HepG2 (cell line): Measurements from ENCODE around the gene TNNI3K. TPM values are rescaled to one million over a fixed set of nuclear protein-coding genes. Genes with fewer than 3 reads are reported as not detected.

Experiments used
- ATAC-seq: fragments of 200-7000 bp; cut with Tn5 transposase; 3 replicates; pipeline ENCODE4 v1.9.1; 2020; ENCODE audit warnings: mild to moderate bottlenecking, moderate library complexity
- BruUV-seq: library from RNA; stranded (reverse); fragments of 400-500 nt; replicated peaks from 2 replicates; lab custom pipeline; 2021; lab: Mats Ljungman, UMichigan
- CTCF ChIA-PET: fragments of 300-600 bp; formaldehyde crosslinking; extraction: SDS; loops from one replicate; lab custom pipeline; 2021; ENCODE audit warnings: low total read pairs, inconsistent platforms, low intra/inter-chr PET ratio; lab: Yijun Ruan, JAX
- POLR2A ChIA-PET: fragments of 350-600 bp; sonication (Branson Sonifier 250); formaldehyde crosslinking; loops from one replicate; lab custom pipeline; 2020; ENCODE audit warnings: antibody characterized with exemption, inconsistent platforms; lab: Yijun Ruan, JAX
- DNase-seq: peaks from one replicate; pipeline ENCODE4 v3.0.0-alpha.2; 2015; ENCODE audit warnings: low spot score
- FAIRE-seq: peaks from 3 replicates; lab custom pipeline; 2011; peaks lifted over from hg19 to GRCh38; lab: Jason Lieb, UNC
- H2AFZ ChIP-seq: one replicate; pipeline ENCODE4 v1.6.1; 2011; ENCODE audit warnings: low read length, inconsistent platforms
- H3K27ac ChIP-seq: fragments of 300-600 bp; 3 replicates; pipeline ENCODE4 v1.8.0; 2011; ENCODE audit warnings: mixed run types, mild to moderate bottlenecking, mixed read lengths, low read length, inconsistent platforms; ENCODE audit not compliant: insufficient read depth; ENCODE audit errors: extremely low read length
- H3K27me3 ChIP-seq, 2 experiments: fragments of 200-600 bp in 1 of 2; 2 replicates in 1 of 2; 3 replicates in 1 of 2; pipeline versions ENCODE4 v1.6.0 to v1.8.0; 2011; ENCODE audit warnings: low read length in 2 of 2, mild to moderate bottlenecking in 2 of 2, moderate library complexity in 2 of 2, inconsistent platforms in 1 of 2; ENCODE audit not compliant: insufficient read depth in 2 of 2, control insufficient read depth in 1 of 2
- H3K36me3 ChIP-seq, 2 experiments: fragments of 200-600 bp in 1 of 2; replicated peaks in 1 of 2; 2 replicates in 1 of 2; 3 replicates in 1 of 2; pipeline versions ENCODE4 v1.5.1 to v1.8.0; 2011; ENCODE audit warnings: low read length in 2 of 2, inconsistent platforms in 1 of 2; ENCODE audit not compliant: insufficient read depth in 2 of 2, control insufficient read depth in 1 of 2
- H3K4me1 ChIP-seq: 2 replicates; pipeline ENCODE4 v1.5.1; 2012; ENCODE audit warnings: low read length, inconsistent platforms; ENCODE audit not compliant: insufficient read depth
- H3K4me2 ChIP-seq: 2 replicates; pipeline ENCODE4 v1.6.0; 2011; ENCODE audit warnings: low read depth, low read length, inconsistent platforms
- H3K4me3 ChIP-seq, 3 experiments: fragments of 200-600 bp in 1 of 3; sonication (generic), shearing (Covaris generic) in 1 of 3; replicated peaks in 1 of 3; 2 replicates each; pipeline ENCODE4 v1.5.1; 2011 to 2016; ENCODE audit warnings: low read length in 3 of 3, inconsistent platforms in 2 of 3, low read depth in 2 of 3, mild to moderate bottlenecking in 2 of 3, control low read depth in 1 of 3, mixed read lengths in 1 of 3; ENCODE audit not compliant: insufficient read depth in 1 of 3
- H3K79me2 ChIP-seq: one replicate; pipeline ENCODE4 v1.6.1; 2011; ENCODE audit warnings: low read length, inconsistent platforms; ENCODE audit not compliant: insufficient read depth
- H3K9ac ChIP-seq: 2 replicates; pipeline ENCODE4 v1.6.0; 2011; ENCODE audit warnings: mild to moderate bottlenecking, low read depth, low read length, inconsistent platforms; ENCODE audit not compliant: insufficient read depth
- H3K9me3 ChIP-seq: 2 replicates; pipeline ENCODE4 v1.5.1; 2012; ENCODE audit warnings: mild to moderate bottlenecking, low read length
- H4K20me1 ChIP-seq: 2 replicates; pipeline ENCODE4 v1.6.0; 2011; ENCODE audit warnings: inconsistent platforms, mild to moderate bottlenecking, low read length, moderate library complexity; ENCODE audit not compliant: insufficient read depth
- MTA1 ChIP-seq: sonication (generic); formaldehyde crosslinking; IDR thresholded peaks from 2 replicates; pipeline ENCODE4 v1.4.0; 2020; ENCODE audit warnings: missing genetic modification reagents, mild to moderate bottlenecking, borderline replicate concordance
- ZFP82 ChIP-seq: sonication (generic); formaldehyde crosslinking; IDR thresholded peaks from 2 replicates; pipeline ENCODE4 v1.5.1; 2020; ENCODE audit warnings: mild to moderate bottlenecking, missing genetic modification reagents, borderline replicate concordance
- ZNF530 ChIP-seq: sonication (generic); formaldehyde crosslinking; IDR thresholded peaks from 2 replicates; pipeline ENCODE4 v1.5.0; 2020; ENCODE audit warnings: low read depth, mild to moderate bottlenecking, missing genetic modification reagents
- WGBS: methylation state at CpG from one replicate; pipeline ENCODE4 v1.1.6; 2017; ENCODE audit warnings: low lambda C conversion rate; 5-methylcytosine and 5-hydroxymethylcytosine counted together
- in situ Hi-C: cut with HindIII; loops from 2 replicates; pipeline ENCODE4 v1.10.0; 2017; ENCODE audit warnings: low pct_unique_long_range_greater_than_20kb; ENCODE audit not compliant: extremely low pct_ligation_motif_present
- intact Hi-C: fragments of 100-400 bp; cut with micrococcal nuclease; formaldehyde crosslinking; loops from one replicate; pipeline ENCODE4 v1.10.0; 2022; ENCODE audit not compliant: unreplicated experiment
- polyA plus RNA-seq, 8 experiments: library from polyadenylated mRNA; depleted of rRNA in 3 of 8; stranded (reverse) in 7 of 8; unstranded in 1 of 8; fragments of >200 nt; fragmentation: Illumina TruSeq in 4 of 8; extraction: Trizol in 4 of 8; gene quantifications; 2 replicates each; pipeline versions ENCODE4 v1.2.1 to v1.2.3, GENCODE V29; 2011 to 2016; ENCODE audit warnings: low read depth in 4 of 8, missing spikeins in 1 of 8, mixed read lengths in 1 of 8; ENCODE audit not compliant: insufficient read depth in 1 of 8
- total RNA-seq, 5 experiments: library from RNA; depleted of rRNA; stranded (reverse); fragments of >200 nt; fragmentation: Illumina TruSeq; extraction: Trizol; gene quantifications; 2 replicates each; pipeline ENCODE4 v1.2.3, GENCODE V29; 2016; ENCODE audit warnings: low read depth in 1 of 5
- TF ChIP-seq, protein P1 (sequence below): sonication (generic); formaldehyde crosslinking; IDR thresholded peaks from 2 replicates; pipeline ENCODE4 v1.4.0; 2020; ENCODE audit warnings: missing genetic modification reagents
- TF ChIP-seq, protein P2 (sequence below): sonication (generic); formaldehyde crosslinking; IDR thresholded peaks from 2 replicates; pipeline ENCODE4 v1.8.1; 2023; ENCODE audit warnings: missing genetic modification reagents, inconsistent platforms, borderline replicate concordance
- TF ChIP-seq, protein P3 (sequence below): sonication (generic); formaldehyde crosslinking; IDR thresholded peaks from 2 replicates; pipeline ENCODE4 v1.5.1; 2020; ENCODE audit warnings: mild to moderate bottlenecking, missing genetic modification reagents, moderate library complexity
- TF ChIP-seq, protein P4 (sequence below): sonication (generic); formaldehyde crosslinking; IDR thresholded peaks from 2 replicates; pipeline ENCODE4 v1.9.0; 2021; ENCODE audit warnings: missing genetic modification reagents, borderline replicate concordance
- TF ChIP-seq, protein P5 (sequence below): sonication (generic); formaldehyde crosslinking; IDR thresholded peaks from 2 replicates; pipeline ENCODE4 v1.9.0; 2021; ENCODE audit warnings: missing genetic modification reagents, mild to moderate bottlenecking, borderline replicate concordance

Gene TNNI3K
- total and polyA plus RNA-seq, 2 of the 13 experiments (the other 11 are each of a cell fraction or from before 2014, with no cell fraction given), result 1.1 TPM; not detected in 1

DNA sequence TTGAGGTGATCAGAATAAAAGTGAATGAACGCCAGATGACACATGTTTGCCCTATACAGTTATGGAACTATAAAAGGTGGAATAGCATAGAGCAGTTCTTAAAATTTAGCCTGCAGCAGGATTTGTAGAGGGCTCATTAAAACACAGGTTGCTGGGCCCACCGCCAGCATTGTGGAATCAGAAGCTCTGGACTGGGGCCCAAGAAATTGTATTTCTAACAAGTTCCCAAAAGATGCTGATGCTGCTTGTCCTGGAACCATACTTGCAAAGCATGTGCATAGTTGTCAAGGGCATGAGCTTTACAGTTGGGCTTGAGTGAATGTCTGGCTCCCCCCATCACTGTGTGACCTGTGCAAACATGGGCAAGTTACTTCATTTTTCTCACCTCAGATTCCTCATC lies 314.7 kb downstream of the TNNI3K start:
- POLR2A ChIA-PET, result no interaction called here
- no peaks in the 10 kb centered on the region for H3K9me3 ChIP-seq
- H3K27ac ChIP-seq, result no peak overlapping the region
- no peak for FAIRE-seq
- H3K27me3 ChIP-seq, result no peaks in the 10 kb centered on the region
- CTCF ChIA-PET, result no interaction called here
- in situ Hi-C loops, result no loop called here
- no peak overlapping the region for H3K4me2 ChIP-seq
- TF ChIP-seq, protein P1, sequence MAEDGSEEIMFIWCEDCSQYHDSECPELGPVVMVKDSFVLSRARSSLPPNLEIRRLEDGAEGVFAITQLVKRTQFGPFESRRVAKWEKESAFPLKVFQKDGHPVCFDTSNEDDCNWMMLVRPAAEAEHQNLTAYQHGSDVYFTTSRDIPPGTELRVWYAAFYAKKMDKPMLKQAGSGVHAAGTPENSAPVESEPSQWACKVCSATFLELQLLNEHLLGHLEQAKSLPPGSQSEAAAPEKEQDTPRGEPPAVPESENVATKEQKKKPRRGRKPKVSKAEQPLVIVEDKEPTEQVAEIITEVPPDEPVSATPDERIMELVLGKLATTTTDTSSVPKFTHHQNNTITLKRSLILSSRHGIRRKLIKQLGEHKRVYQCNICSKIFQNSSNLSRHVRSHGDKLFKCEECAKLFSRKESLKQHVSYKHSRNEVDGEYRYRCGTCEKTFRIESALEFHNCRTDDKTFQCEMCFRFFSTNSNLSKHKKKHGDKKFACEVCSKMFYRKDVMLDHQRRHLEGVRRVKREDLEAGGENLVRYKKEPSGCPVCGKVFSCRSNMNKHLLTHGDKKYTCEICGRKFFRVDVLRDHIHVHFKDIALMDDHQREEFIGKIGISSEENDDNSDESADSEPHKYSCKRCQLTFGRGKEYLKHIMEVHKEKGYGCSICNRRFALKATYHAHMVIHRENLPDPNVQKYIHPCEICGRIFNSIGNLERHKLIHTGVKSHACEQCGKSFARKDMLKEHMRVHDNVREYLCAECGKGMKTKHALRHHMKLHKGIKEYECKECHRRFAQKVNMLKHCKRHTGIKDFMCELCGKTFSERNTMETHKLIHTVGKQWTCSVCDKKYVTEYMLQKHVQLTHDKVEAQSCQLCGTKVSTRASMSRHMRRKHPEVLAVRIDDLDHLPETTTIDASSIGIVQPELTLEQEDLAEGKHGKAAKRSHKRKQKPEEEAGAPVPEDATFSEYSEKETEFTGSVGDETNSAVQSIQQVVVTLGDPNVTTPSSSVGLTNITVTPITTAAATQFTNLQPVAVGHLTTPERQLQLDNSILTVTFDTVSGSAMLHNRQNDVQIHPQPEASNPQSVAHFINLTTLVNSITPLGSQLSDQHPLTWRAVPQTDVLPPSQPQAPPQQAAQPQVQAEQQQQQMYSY, result no peak
- no peak for TF ChIP-seq MTA1 (CRISPR knock-in tag)
- TF ChIP-seq, protein P2, sequence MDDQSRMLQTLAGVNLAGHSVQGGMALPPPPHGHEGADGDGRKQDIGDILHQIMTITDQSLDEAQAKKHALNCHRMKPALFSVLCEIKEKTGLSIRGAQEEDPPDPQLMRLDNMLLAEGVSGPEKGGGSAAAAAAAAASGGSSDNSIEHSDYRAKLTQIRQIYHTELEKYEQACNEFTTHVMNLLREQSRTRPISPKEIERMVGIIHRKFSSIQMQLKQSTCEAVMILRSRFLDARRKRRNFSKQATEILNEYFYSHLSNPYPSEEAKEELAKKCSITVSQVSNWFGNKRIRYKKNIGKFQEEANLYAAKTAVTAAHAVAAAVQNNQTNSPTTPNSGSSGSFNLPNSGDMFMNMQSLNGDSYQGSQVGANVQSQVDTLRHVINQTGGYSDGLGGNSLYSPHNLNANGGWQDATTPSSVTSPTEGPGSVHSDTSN (CRISPR knock-in tag), result no peak
- TF ChIP-seq, protein P3, sequence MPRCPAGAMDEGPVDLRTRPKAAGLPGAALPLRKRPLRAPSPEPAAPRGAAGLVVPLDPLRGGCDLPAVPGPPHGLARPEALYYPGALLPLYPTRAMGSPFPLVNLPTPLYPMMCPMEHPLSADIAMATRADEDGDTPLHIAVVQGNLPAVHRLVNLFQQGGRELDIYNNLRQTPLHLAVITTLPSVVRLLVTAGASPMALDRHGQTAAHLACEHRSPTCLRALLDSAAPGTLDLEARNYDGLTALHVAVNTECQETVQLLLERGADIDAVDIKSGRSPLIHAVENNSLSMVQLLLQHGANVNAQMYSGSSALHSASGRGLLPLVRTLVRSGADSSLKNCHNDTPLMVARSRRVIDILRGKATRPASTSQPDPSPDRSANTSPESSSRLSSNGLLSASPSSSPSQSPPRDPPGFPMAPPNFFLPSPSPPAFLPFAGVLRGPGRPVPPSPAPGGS (CRISPR knock-in tag), result no peak
- TF ChIP-seq ZFP82, result no peak
- TF ChIP-seq, protein P4, sequence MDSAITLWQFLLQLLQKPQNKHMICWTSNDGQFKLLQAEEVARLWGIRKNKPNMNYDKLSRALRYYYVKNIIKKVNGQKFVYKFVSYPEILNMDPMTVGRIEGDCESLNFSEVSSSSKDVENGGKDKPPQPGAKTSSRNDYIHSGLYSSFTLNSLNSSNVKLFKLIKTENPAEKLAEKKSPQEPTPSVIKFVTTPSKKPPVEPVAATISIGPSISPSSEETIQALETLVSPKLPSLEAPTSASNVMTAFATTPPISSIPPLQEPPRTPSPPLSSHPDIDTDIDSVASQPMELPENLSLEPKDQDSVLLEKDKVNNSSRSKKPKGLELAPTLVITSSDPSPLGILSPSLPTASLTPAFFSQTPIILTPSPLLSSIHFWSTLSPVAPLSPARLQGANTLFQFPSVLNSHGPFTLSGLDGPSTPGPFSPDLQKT, result no peak
- TF ChIP-seq ZNF530 (CRISPR knock-in tag), result no peak
- TF ChIP-seq, protein P5, sequence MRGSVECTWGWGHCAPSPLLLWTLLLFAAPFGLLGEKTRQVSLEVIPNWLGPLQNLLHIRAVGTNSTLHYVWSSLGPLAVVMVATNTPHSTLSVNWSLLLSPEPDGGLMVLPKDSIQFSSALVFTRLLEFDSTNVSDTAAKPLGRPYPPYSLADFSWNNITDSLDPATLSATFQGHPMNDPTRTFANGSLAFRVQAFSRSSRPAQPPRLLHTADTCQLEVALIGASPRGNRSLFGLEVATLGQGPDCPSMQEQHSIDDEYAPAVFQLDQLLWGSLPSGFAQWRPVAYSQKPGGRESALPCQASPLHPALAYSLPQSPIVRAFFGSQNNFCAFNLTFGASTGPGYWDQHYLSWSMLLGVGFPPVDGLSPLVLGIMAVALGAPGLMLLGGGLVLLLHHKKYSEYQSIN, result no peak
- ATAC-seq, result no peak
- intact Hi-C loops, result no loop called here
- no peak overlapping the region for H3K9ac ChIP-seq
- no peak overlapping the region for H2AFZ ChIP-seq
- no TSS peak for BruUV-seq
- H3K79me2 ChIP-seq, result no peaks in the 10 kb centered on the region
- H3K4me1 ChIP-seq, result no peaks in the 10 kb centered on the region
- DNase-seq, result no peak
- no peak overlapping the region for H3K4me3 ChIP-seq
- no peaks in the 10 kb centered on the region for H4K20me1 ChIP-seq
- 0% methylated on average over 2 of the region's 2 CpGs for WGBS
- H3K36me3 ChIP-seq, result no peaks in the 10 kb centered on the region
